GM23248 (cell line): ENCODE results near the gene SCML2.

Experiments
- EZH2 ChIP-seq: fragments of 200-600 bp; sonication (generic); IDR thresholded peaks from 2 replicates; pipeline ENCODE4 v1.6.1; 2018; ENCODE audit warnings: antibody characterized with exemption, mild to moderate bottlenecking; ENCODE audit not compliant: insufficient read depth, poor library complexity, severe bottlenecking
- EZH2phosphoT487 ChIP-seq: fragments of 200-600 bp; sonication (generic); IDR thresholded peaks from 2 replicates; pipeline ENCODE4 v1.6.1; 2018; ENCODE audit warnings: antibody characterized with exemption, moderate library complexity, mild to moderate bottlenecking, low read depth; ENCODE audit not compliant: insufficient read depth

- no peak for TF ChIP-seq EZH2
- no peak for TF ChIP-seq EZH2phosphoT487
These were observed 76.0 kb downstream of the SCML2 start for GRCh38 chrX:18278449-18278848.
